GM12878 (cell line): Measurements from ENCODE around the gene COL8A2. TPM values are rescaled to one million over a fixed set of nuclear protein-coding genes. Genes with fewer than 3 reads are reported as not detected.

Experiments used
- ATAC-seq: fragments of 200-7000 bp; cut with Tn5 transposase; 3 replicates; pipeline ENCODE4 v1.9.1; 2020; ENCODE audit warnings: mild to moderate bottlenecking, moderate library complexity
- BruUV-seq: library from RNA; stranded (reverse); fragments of 400-500 nt; replicated peaks from 2 replicates; lab custom pipeline; 2021; lab: Mats Ljungman, UMichigan
- CTCF ChIA-PET: fragments of 300-600 bp; sonication (Branson Sonifier 250); formaldehyde crosslinking; extraction: SDS; loops from one replicate; lab custom pipeline; 2021; ENCODE audit warnings: inconsistent platforms; lab: Yijun Ruan, JAX
- POLR2A ChIA-PET: fragments of 350-600 bp; formaldehyde crosslinking; extraction: SDS; loops from one replicate; lab custom pipeline; 2021; ENCODE audit warnings: inconsistent platforms; lab: Charles Lee
- RAD21 ChIA-PET: fragments of 300-600 bp; sonication (Branson Sonifier 250); formaldehyde crosslinking; loops from one replicate; lab custom pipeline; 2023; ENCODE audit warnings: antibody characterized with exemption; ENCODE audit not compliant: unreplicated experiment; lab: Charles Lee
- SMC1A ChIA-PET: fragments of 300-600 bp; sonication (Branson Sonifier 250); formaldehyde crosslinking; loops from one replicate; lab custom pipeline; 2023; ENCODE audit not compliant: unreplicated experiment, uncharacterized antibody; lab: Charles Lee
- DNase-seq: peaks from one replicate; pipeline ENCODE4 v3.0.0-alpha.2; 2011; ENCODE audit warnings: low read depth, low spot score
- FAIRE-seq: peaks from 3 replicates; lab custom pipeline; 2011; peaks lifted over from hg19 to GRCh38; lab: Jason Lieb, UNC
- H2AFZ ChIP-seq: 2 replicates; pipeline ENCODE4 v1.6.0; 2011; ENCODE audit warnings: low read depth, low read length, control low read depth; ENCODE audit not compliant: control insufficient read depth
- H3K27ac ChIP-seq: 2 replicates; pipeline ENCODE4 v1.5.1; 2011; ENCODE audit warnings: control low read depth; ENCODE audit not compliant: control insufficient read depth, insufficient read depth
- H3K27me3 ChIP-seq, 2 experiments: replicated peaks in 1 of 2; 2 replicates each; pipeline versions ENCODE4 v1.6.0 to v1.6.1; 2011; ENCODE audit warnings: low read length in 1 of 2; ENCODE audit not compliant: control insufficient read depth in 2 of 2, insufficient read depth in 2 of 2
- H3K36me3 ChIP-seq, 2 experiments: 2 replicates each; pipeline ENCODE4 v1.5.1; 2011; ENCODE audit warnings: low read length in 1 of 2; ENCODE audit not compliant: control insufficient read depth in 2 of 2, insufficient read depth in 2 of 2
- H3K4me1 ChIP-seq: 2 replicates; pipeline ENCODE4 v1.6.1; 2011; ENCODE audit warnings: mild to moderate bottlenecking, low read length, moderate library complexity, mixed read lengths; ENCODE audit not compliant: control insufficient read depth, insufficient read depth
- H3K4me2 ChIP-seq: 2 replicates; pipeline ENCODE4 v1.6.0; 2011; ENCODE audit warnings: control low read depth; ENCODE audit not compliant: control insufficient read depth, insufficient read depth
- H3K4me3 ChIP-seq: fragments of 200-600 bp; sonication (generic); 2 replicates; pipeline ENCODE4 v1.5.1; 2016
- H3K79me2 ChIP-seq: 2 replicates; pipeline ENCODE4 v1.6.0; 2011; ENCODE audit warnings: low read length; ENCODE audit not compliant: control insufficient read depth, insufficient read depth
- H3K9ac ChIP-seq: 2 replicates; pipeline ENCODE4 v1.8.0; 2011; ENCODE audit warnings: low read length, control low read depth, mixed read lengths; ENCODE audit not compliant: control insufficient read depth, insufficient read depth
- H3K9me3 ChIP-seq: replicated peaks from 3 replicates; pipeline ENCODE4 v1.5.1; 2011; ENCODE audit warnings: mild to moderate bottlenecking, low read length; ENCODE audit not compliant: control insufficient read depth, insufficient read depth
- H4K20me1 ChIP-seq: 2 replicates; pipeline ENCODE4 v1.6.0; 2011; ENCODE audit not compliant: control insufficient read depth, insufficient read depth
- BCL11A ChIP-seq: IDR thresholded peaks from 2 replicates; pipeline ENCODE4 v1.6.1; 2011; ENCODE audit warnings: low read depth, low read length
- FOS ChIP-seq: IDR thresholded peaks from 3 replicates; pipeline ENCODE4 v1.6.1; 2011; ENCODE audit warnings: borderline replicate concordance; ENCODE audit not compliant: insufficient read length; ENCODE audit errors: extremely low read depth
- HCFC1 ChIP-seq: fragments of 150-350 bp; IDR thresholded peaks from 2 replicates; pipeline ENCODE4 v1.6.1; 2014; ENCODE audit warnings: low read length
- HDAC2 ChIP-seq: fragments of 200-600 bp; sonication (generic); IDR thresholded peaks from 2 replicates; pipeline ENCODE4 v1.6.1; 2017
- RAD51 ChIP-seq: fragments of 450-650 bp; IDR thresholded peaks from 2 replicates; pipeline ENCODE4 v1.6.1; 2016; ENCODE audit warnings: moderate library complexity, mild to moderate bottlenecking, inconsistent platforms
- SREBF2 ChIP-seq: IDR thresholded peaks from 2 replicates; pipeline ENCODE4 v1.6.1; 2012; ENCODE audit warnings: mild to moderate bottlenecking, low read length
- YBX1 ChIP-seq: fragments of 450-650 bp; IDR thresholded peaks from 2 replicates; pipeline ENCODE4 v1.6.1; 2016; ENCODE audit warnings: antibody characterized with exemption
- ZNF217 ChIP-seq: fragments of 450-650 bp; IDR thresholded peaks from 2 replicates; pipeline ENCODE4 v1.6.1; 2017; ENCODE audit warnings: antibody characterized with exemption, mild to moderate bottlenecking
- ZNF274 ChIP-seq: IDR thresholded peaks from one replicate; pipeline ENCODE4 v1.8.0; 2011; ENCODE audit not compliant: insufficient read length, insufficient read depth
- WGBS: methylation state at CpG from one replicate; pipeline ENCODE4 v1.1.6; 2016; ENCODE audit warnings: low lambda C conversion rate; ENCODE audit not compliant: insufficient replicate concordance, insufficient coverage; ENCODE audit errors: missing lambda C conversion rate; 5-methylcytosine and 5-hydroxymethylcytosine counted together
- in situ Hi-C: fragments of 300-500 bp; cut with MboI; formaldehyde crosslinking; loops from 9 replicates; pipeline ENCODE4 v1.14.3; 2018; ENCODE audit warnings: mixed read lengths
- intact Hi-C: fragments of 100-400 bp; cut with micrococcal nuclease; formaldehyde crosslinking; loops from one replicate; pipeline ENCODE4 v1.14.2; 2022; ENCODE audit not compliant: unreplicated experiment
- polyA plus RNA-seq, 11 experiments: library from polyadenylated mRNA; depleted of rRNA in 4 of 11; unstranded in 6 of 11; stranded (reverse) in 5 of 11; fragments of >200 nt; fragmentation: Nextera tagmentation in 4 of 11; fragmentation: Illumina TruSeq in 1 of 11; extraction: Ambion mirVana in 4 of 11; extraction: Trizol in 1 of 11; gene quantifications; 1 replicate in 1 of 11; 2 replicates in 10 of 11; pipeline versions ENCODE4 v1.2.1 to v1.2.3, GENCODE V29; 2011 to 2016; ENCODE audit warnings: inconsistent platforms in 2 of 11, missing spikeins in 2 of 11, low read depth in 1 of 11
- total RNA-seq, 4 experiments: library from RNA; depleted of rRNA in 3 of 4; stranded (reverse); fragments of >200 nt in 3 of 4; fragmentation: Illumina TruSeq in 1 of 4; extraction: Trizol in 1 of 4; gene quantifications; 2 replicates each; pipeline versions ENCODE4 v1.2.1 to v1.2.3, GENCODE V29; 2013 to 2021
- TF ChIP-seq, protein P1 (sequence below): IDR thresholded peaks from 2 replicates; pipeline ENCODE4 v1.6.1; 2012; ENCODE audit warnings: mild to moderate bottlenecking, low read depth, low read length

COL8A2 gene
- total and polyA plus RNA-seq, 10 of the 15 experiments (the other 5 are each of a cell fraction or from before 2014, with no cell fraction given), result 0.01 TPM; not detected in 9

GRCh38 chr1:36100376-36100775 lies 24.6 kb downstream of the COL8A2 start:
- DNase-seq (no peak), FAIRE-seq (no peak), ATAC-seq (no peak)
- WGBS, result 60% methylated on average over 6 of the region's 6 CpGs
- no peak overlapping the region for H3K4me3 ChIP-seq
- H2AFZ ChIP-seq, result no peak overlapping the region
- ChIA-PET RAD21 (interaction anchor here (0.7 to 2.3 kb wide), 7 partner anchors 35 to 243 kb away, joined by 3 to 12 read pairs (median 4); no protein-coding TSS in a partner anchor), CTCF (interaction anchor here (0.6 to 5.4 kb wide), 9 partner anchors 11 to 324 kb away, joined by 3 to 56 read pairs (median 5); partner anchors contain the start of gene TRAPPC3), SMC1A (interaction anchor here (1.1 to 2.0 kb wide), 6 partner anchors 34 to 185 kb away, joined by 3 to 9 read pairs (median 4); partner anchors contain the start of genes THRAP3 and TRAPPC3), POLR2A (no interaction called here)
- intact Hi-C loops, result no loop called here
- no peak overlapping the region for H3K4me2 ChIP-seq
- H4K20me1 ChIP-seq, result no peaks in the 10 kb centered on the region
- TF ChIP-seq ZNF274 (no peak), SREBF2 (no peak), ZNF217 (no peak), YBX1 (no peak), HCFC1 (no peak), FOS (no peak), RAD51 (no peak), HDAC2 (no peak), BCL11A (no peak)
- TF ChIP-seq, protein P1, sequence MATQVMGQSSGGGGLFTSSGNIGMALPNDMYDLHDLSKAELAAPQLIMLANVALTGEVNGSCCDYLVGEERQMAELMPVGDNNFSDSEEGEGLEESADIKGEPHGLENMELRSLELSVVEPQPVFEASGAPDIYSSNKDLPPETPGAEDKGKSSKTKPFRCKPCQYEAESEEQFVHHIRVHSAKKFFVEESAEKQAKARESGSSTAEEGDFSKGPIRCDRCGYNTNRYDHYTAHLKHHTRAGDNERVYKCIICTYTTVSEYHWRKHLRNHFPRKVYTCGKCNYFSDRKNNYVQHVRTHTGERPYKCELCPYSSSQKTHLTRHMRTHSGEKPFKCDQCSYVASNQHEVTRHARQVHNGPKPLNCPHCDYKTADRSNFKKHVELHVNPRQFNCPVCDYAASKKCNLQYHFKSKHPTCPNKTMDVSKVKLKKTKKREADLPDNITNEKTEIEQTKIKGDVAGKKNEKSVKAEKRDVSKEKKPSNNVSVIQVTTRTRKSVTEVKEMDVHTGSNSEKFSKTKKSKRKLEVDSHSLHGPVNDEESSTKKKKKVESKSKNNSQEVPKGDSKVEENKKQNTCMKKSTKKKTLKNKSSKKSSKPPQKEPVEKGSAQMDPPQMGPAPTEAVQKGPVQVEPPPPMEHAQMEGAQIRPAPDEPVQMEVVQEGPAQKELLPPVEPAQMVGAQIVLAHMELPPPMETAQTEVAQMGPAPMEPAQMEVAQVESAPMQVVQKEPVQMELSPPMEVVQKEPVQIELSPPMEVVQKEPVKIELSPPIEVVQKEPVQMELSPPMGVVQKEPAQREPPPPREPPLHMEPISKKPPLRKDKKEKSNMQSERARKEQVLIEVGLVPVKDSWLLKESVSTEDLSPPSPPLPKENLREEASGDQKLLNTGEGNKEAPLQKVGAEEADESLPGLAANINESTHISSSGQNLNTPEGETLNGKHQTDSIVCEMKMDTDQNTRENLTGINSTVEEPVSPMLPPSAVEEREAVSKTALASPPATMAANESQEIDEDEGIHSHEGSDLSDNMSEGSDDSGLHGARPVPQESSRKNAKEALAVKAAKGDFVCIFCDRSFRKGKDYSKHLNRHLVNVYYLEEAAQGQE, result no peak
- peaks cover 0 to 3% of the 10 kb centered on the region in 2 experiments; a peak in 2 of 4 replicates for H3K36me3 ChIP-seq
- H3K9me3 ChIP-seq, result no peaks in the 10 kb centered on the region
- no TSS peak for BruUV-seq
- no peaks in the 10 kb centered on the region for H3K27me3 ChIP-seq
- no peak overlapping the region for H3K27ac ChIP-seq
- no peak overlapping the region for H3K9ac ChIP-seq
- no peaks in the 10 kb centered on the region for H3K79me2 ChIP-seq
- H3K4me1 ChIP-seq, result no peaks in the 10 kb centered on the region
- in situ Hi-C loops, result loop anchor here (10.0 kb wide), 1 partner anchor 184 kb away; no protein-coding TSS in a partner anchor
